ENCODE data around the gene PLCL1. TPM values are rescaled to one million over a fixed set of nuclear protein-coding genes. Genes with fewer than 3 reads are reported as not detected.

PLCL1 gene
- total RNA-seq, 2 donors from 2014 or later = 0.04 to 0.11 TPM

DNA sequence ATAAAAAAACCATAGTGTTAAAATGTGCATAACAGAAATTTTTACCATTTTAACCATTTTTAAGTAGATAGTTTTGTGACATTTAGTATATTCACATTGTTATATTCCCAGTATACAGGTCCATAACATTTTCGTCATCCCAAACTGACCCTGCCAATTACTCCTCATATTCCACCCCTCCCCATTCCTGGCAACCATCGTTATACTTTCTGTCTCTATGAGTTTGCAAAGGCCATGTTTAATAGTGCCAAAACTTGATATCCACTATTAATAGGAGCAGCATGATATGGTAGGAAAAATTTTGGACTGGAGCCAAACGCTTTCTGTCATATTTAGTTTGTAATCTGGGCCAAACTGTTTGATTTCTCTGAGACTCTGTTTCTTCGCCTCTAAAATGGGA lies 30.9 kb downstream of the PLCL1 start:
- H3K9ac ChIP-seq (ENCODE audit: extremely low read depth, low read length, poor library complexity, severe bottlenecking) = no peak overlapping the region
- H3K27ac Mint-ChIP-seq = no peak overlapping the region
- WGBS, 2 experiments (ENCODE audit: insufficient coverage in 1 of 2, insufficient read length in 1 of 2) = 68 to 100% methylated on average over 1 to 4 of the region's 4 CpGs

DNA sequence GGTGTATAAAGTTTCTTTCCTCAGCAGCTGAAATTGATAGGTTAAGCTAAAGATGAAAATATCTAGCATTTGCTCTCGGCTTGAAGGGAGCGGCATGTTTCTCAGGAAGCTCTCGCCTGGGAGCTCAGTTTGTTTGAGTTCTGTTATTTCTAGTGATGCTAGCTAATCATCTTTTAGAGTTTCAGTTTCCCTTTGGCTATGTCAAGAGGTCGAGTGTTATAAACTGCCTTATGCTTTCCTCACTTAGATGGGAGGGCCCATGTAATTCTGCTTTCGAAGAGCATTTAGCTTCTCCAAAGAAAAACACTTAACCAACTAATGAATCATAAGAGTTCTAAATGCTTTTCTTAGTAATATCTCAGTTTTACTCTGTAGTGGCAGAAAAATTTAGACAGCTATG lies 33.6 kb downstream of the PLCL1 start:
- TF ChIP-seq, protein P1, sequence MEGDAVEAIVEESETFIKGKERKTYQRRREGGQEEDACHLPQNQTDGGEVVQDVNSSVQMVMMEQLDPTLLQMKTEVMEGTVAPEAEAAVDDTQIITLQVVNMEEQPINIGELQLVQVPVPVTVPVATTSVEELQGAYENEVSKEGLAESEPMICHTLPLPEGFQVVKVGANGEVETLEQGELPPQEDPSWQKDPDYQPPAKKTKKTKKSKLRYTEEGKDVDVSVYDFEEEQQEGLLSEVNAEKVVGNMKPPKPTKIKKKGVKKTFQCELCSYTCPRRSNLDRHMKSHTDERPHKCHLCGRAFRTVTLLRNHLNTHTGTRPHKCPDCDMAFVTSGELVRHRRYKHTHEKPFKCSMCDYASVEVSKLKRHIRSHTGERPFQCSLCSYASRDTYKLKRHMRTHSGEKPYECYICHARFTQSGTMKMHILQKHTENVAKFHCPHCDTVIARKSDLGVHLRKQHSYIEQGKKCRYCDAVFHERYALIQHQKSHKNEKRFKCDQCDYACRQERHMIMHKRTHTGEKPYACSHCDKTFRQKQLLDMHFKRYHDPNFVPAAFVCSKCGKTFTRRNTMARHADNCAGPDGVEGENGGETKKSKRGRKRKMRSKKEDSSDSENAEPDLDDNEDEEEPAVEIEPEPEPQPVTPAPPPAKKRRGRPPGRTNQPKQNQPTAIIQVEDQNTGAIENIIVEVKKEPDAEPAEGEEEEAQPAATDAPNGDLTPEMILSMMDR (conservative IDR thresholded peaks at IDR 0.05) = no peak

More for the DNA sequence above, 30.9 kb downstream of the PLCL1 start:
- H3K27me3 ChIP-seq (ENCODE audit: control insufficient read depth, insufficient read depth, low read length, poor library complexity, severe bottlenecking) = peaks cover 6% of the 10 kb centered on the region
- no peak overlapping the region for H3K4me3 ChIP-seq (ENCODE audit: low read length)
- Mint-ChIP-seq H3K4me3 (no peak overlapping the region), H3K9me3 (peaks cover 2% of the 10 kb centered on the region), H3K27me3 (ENCODE audit: insufficient read depth) (no peaks in the 10 kb centered on the region), H3K36me3 (ENCODE audit: low read depth) (no peaks in the 10 kb centered on the region), H3K4me1 (no peaks in the 10 kb centered on the region)
- no peaks in the 10 kb centered on the region for H3K9me3 ChIP-seq (ENCODE audit: control insufficient read depth, low read length)
- no peaks in the 10 kb centered on the region for H3K36me3 ChIP-seq (ENCODE audit: control insufficient read depth, insufficient read depth, low read length)
- no peaks in the 10 kb centered on the region for H3K4me1 ChIP-seq (ENCODE audit: control insufficient read depth, insufficient read depth, low read length)
- no peak for DNase-seq
- TF ChIP-seq, protein P1 (conservative IDR thresholded peaks at IDR 0.05) = no peak
- no peak overlapping the region for H3K27ac ChIP-seq (ENCODE audit: low read depth, low read length)

DNA sequence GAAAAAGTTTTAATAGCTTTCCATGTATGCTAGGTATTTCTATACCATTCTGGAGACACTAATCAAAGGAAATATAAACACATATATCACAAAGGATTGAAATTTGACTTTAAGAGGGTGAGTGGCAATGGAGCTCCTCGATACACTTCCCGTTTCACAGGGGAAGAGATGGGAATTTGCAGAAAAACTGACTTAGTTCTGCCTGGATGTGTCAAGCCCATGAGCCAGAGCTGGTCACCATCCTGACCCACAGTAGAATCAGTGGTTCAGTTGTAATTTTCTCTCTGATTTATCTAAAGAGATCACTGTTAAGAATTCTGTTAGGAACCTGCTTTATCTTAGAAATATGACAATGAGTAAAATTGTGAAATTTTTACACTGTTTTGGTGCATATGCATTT lies 34.2 kb downstream of the PLCL1 start:
- DNase-seq = no peak
- WGBS, 2 experiments (ENCODE audit: insufficient coverage in 1 of 2, insufficient read length in 1 of 2) = 86 to 96% methylated on average over 2 of the region's 2 CpGs
- Histone ChIP-seq H3K4me3 (ENCODE audit: low read length) (no peak overlapping the region), H3K36me3 (ENCODE audit: control insufficient read depth, insufficient read depth, low read length) (no peaks in the 10 kb centered on the region), H3K9me3 (ENCODE audit: control insufficient read depth, low read length) (no peaks in the 10 kb centered on the region), H3K27me3 (ENCODE audit: control insufficient read depth, insufficient read depth, low read length, poor library complexity, severe bottlenecking) (peaks cover 6% of the 10 kb centered on the region), H3K27ac (ENCODE audit: low read depth, low read length) (no peak overlapping the region), H3K4me1 (ENCODE audit: control insufficient read depth, insufficient read depth, low read length) (no peaks in the 10 kb centered on the region), H3K9ac (ENCODE audit: extremely low read depth, low read length, poor library complexity, severe bottlenecking) (no peak overlapping the region)
- Mint-ChIP-seq H3K36me3 (ENCODE audit: low read depth) (no peaks in the 10 kb centered on the region), H3K4me3 (no peak overlapping the region), H3K27ac (no peak overlapping the region), H3K4me1 (no peaks in the 10 kb centered on the region), H3K27me3 (ENCODE audit: insufficient read depth) (peaks cover 2% of the 10 kb centered on the region), H3K9me3 (peaks cover 2% of the 10 kb centered on the region)
- TF ChIP-seq, protein P1 (conservative IDR thresholded peaks at IDR 0.05) = no peak

More for the DNA sequence above, 33.6 kb downstream of the PLCL1 start:
- H3K9ac ChIP-seq (ENCODE audit: extremely low read depth, low read length, poor library complexity, severe bottlenecking) = no peak overlapping the region
- H3K27me3 ChIP-seq (ENCODE audit: control insufficient read depth, insufficient read depth, low read length, poor library complexity, severe bottlenecking) = peaks cover 6% of the 10 kb centered on the region
- no peak overlapping the region for H3K4me3 Mint-ChIP-seq
- no peaks in the 10 kb centered on the region for H3K4me1 Mint-ChIP-seq
- peaks cover 2% of the 10 kb centered on the region for H3K27me3 Mint-ChIP-seq (ENCODE audit: insufficient read depth)
- H3K36me3 ChIP-seq (ENCODE audit: control insufficient read depth, insufficient read depth, low read length) = no peaks in the 10 kb centered on the region
- no peak for DNase-seq
- no peak overlapping the region for H3K4me3 ChIP-seq (ENCODE audit: low read length)
- H3K27ac Mint-ChIP-seq = no peak overlapping the region
- H3K4me1 ChIP-seq (ENCODE audit: control insufficient read depth, insufficient read depth, low read length) = no peaks in the 10 kb centered on the region
- 83 to 88% methylated on average over 3 to 5 of the region's 5 CpGs for WGBS, 2 experiments (ENCODE audit: insufficient coverage in 1 of 2, insufficient read length in 1 of 2)
- H3K36me3 Mint-ChIP-seq (ENCODE audit: low read depth) = no peaks in the 10 kb centered on the region
- no peak overlapping the region for H3K27ac ChIP-seq (ENCODE audit: low read depth, low read length)
- peaks cover 2% of the 10 kb centered on the region for H3K9me3 Mint-ChIP-seq
- no peaks in the 10 kb centered on the region for H3K9me3 ChIP-seq (ENCODE audit: control insufficient read depth, low read length)

All from endodermal cell (in vitro differentiated cells).